Neural crest cell (in vitro differentiated cells): ENCODE data around the gene ADD2. TPM values are rescaled to one million over a fixed set of nuclear protein-coding genes. Genes with fewer than 3 reads are reported as not detected.

Experiments used
- DNase-seq: peaks from one replicate; pipeline ENCODE4 v3.0.0; 2021; ENCODE audit warnings: low read depth, mixed read lengths, low spot score
- H3K27ac Mint-ChIP-seq: one replicate; pipeline ENCODE4 v1.8.0; 2021; ENCODE audit warnings: mild to moderate bottlenecking, mixed read lengths; ENCODE audit not compliant: unreplicated experiment
- H3K27me3 Mint-ChIP-seq: 2 replicates; pipeline ENCODE4 v1.8.0; 2021; ENCODE audit warnings: low read depth, mild to moderate bottlenecking, mixed read lengths
- H3K36me3 Mint-ChIP-seq: 2 replicates; pipeline ENCODE4 v1.8.0; 2021; ENCODE audit warnings: low read depth, mild to moderate bottlenecking, mixed read lengths
- H3K4me1 Mint-ChIP-seq: 2 replicates; pipeline ENCODE4 v1.8.0; 2021; ENCODE audit warnings: mixed read lengths
- H3K4me3 Mint-ChIP-seq: one replicate; pipeline ENCODE4 v1.8.0; 2021; ENCODE audit warnings: mild to moderate bottlenecking, mixed read lengths
- H3K9me3 Mint-ChIP-seq: 2 replicates; pipeline ENCODE4 v1.8.0; 2021; ENCODE audit warnings: mixed read lengths
- CTCF ChIP-seq: fragments of 200-600 bp; sonication (generic); conservative IDR thresholded peaks from 2 replicates; pipeline ENCODE4 v1.5.0; 2021; ENCODE audit warnings: antibody characterized with exemption, mild to moderate bottlenecking
- total RNA-seq: library from RNA; stranded (reverse); gene quantifications from 2 replicates; pipeline ENCODE4 v1.2.1, GENCODE V29; 2021

ADD2 gene
- total RNA-seq, 1 donor from 2014 or later = 31.8 TPM

DNA sequence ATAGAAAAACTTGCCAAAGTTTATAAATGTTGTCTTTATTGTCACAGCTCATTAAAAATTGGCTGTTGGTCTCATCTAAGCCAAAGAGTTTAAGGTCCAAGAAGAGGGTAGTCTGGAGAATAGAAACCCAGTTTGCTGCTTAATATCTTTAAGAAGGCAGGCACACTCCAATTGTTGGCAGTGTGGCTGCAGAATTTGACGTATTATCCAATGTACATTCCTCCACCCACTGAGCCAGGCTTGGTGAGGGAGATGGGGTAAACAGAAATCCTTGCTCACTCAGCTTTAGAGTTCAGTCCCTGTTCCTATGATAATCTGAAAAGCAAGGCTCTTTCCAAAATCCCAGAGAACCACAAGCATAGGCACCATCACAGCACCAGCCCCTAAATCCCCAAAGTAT lies 10.7 kb upstream of the ADD2 start:
- no peak for DNase-seq
- Mint-ChIP-seq H3K9me3 (no peaks in the 10 kb centered on the region), H3K27ac (no peak overlapping the region)

DNA sequence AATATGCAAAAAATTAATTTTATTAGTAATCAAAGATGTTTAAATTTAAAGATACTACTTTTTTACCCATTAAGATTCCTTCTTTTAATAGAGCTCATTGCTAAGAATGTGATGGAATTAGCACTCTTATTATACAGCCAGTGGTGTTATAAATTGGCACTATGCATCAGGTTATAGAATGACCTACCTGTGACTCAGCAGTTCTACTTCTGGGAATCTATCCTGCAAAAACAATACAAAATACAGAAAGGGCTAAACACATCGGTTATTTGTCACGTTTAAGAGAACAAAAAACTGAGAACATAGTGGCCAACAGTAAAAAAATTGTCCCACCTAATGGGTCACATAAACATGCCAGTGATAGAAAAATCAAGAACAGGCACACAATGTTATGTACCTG lies 9.4 kb upstream of the ADD2 start:
- no peak for DNase-seq
- no peak for TF ChIP-seq CTCF
- Mint-ChIP-seq H3K4me3 (no peak overlapping the region), H3K4me1 (no peaks in the 10 kb centered on the region), H3K36me3 (no peaks in the 10 kb centered on the region), H3K27ac (no peak overlapping the region), H3K27me3 (peaks cover 68% of the 10 kb centered on the region), H3K9me3 (no peaks in the 10 kb centered on the region)

More for the DNA sequence above, 10.7 kb upstream of the ADD2 start:
- Mint-ChIP-seq H3K4me1 (no peaks in the 10 kb centered on the region), H3K36me3 (no peaks in the 10 kb centered on the region), H3K27me3 (peaks cover 57% of the 10 kb centered on the region), H3K4me3 (no peak overlapping the region)
- no peak for TF ChIP-seq CTCF

DNA sequence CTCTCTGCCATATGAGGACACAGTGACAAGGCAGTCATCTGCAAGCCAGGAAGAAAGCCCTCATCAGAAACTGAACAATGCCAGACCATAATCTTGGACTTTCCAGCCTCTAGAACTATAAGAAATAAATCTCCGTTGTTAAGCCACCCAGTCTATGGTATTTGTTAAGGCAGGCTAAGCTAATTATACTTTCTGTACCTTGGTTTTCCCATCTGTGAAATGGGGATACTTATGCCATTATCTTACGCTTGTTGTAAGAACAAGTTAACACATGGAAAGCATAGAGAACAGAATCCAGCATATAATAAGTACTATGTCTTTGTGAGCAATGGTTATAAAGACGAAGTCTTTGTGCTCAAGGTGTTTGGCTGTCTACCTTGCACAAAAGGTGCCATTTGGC lies 8.3 kb upstream of the ADD2 start:
- DNase-seq = no peak
- H3K9me3 Mint-ChIP-seq = no peaks in the 10 kb centered on the region
- H3K4me3 Mint-ChIP-seq = no peak overlapping the region
- no peaks in the 10 kb centered on the region for H3K4me1 Mint-ChIP-seq
- peaks cover 71% of the 10 kb centered on the region for H3K27me3 Mint-ChIP-seq
- H3K36me3 Mint-ChIP-seq = no peaks in the 10 kb centered on the region
- H3K27ac Mint-ChIP-seq = no peak overlapping the region
- no peak for TF ChIP-seq CTCF

GRCh38 chr2:70775141-70775540 lies 7.1 kb upstream of the ADD2 start:
- Mint-ChIP-seq H3K4me1 (no peaks in the 10 kb centered on the region), H3K9me3 (no peaks in the 10 kb centered on the region), H3K27me3 (peaks cover 74% of the 10 kb centered on the region), H3K4me3 (no peak overlapping the region), H3K27ac (no peak overlapping the region), H3K36me3 (no peaks in the 10 kb centered on the region)
- no peak for DNase-seq
- TF ChIP-seq CTCF = no peak

GRCh38 chr2:70772486-70773155 lies 4.6 kb upstream of the ADD2 start:
- Mint-ChIP-seq H3K27me3 (peaks cover 73% of the 10 kb centered on the region), H3K9me3 (no peaks in the 10 kb centered on the region), H3K4me1 (peaks cover 5% of the 10 kb centered on the region), H3K36me3 (no peaks in the 10 kb centered on the region), H3K4me3 (no peak overlapping the region), H3K27ac (no peak overlapping the region)
- no peak for TF ChIP-seq CTCF
- no peak for DNase-seq
